Mucosa of stomach (tissue), 1 donor: ENCODE measurements around the gene LIPC.

Experiments used
- H3K27me3 ChIP-seq: one replicate; pipeline ENCODE4 v1.7.0; 2013; ENCODE audit warnings: mild to moderate bottlenecking, low read length; ENCODE audit not compliant: control insufficient read depth, insufficient read depth
- H3K36me3 ChIP-seq: one replicate; pipeline ENCODE4 v1.7.0; 2013; ENCODE audit warnings: low read length; ENCODE audit not compliant: control insufficient read depth, insufficient read depth
- H3K4me1 ChIP-seq: one replicate; pipeline ENCODE4 v1.7.0; 2013; ENCODE audit warnings: mild to moderate bottlenecking, low read length; ENCODE audit not compliant: control insufficient read depth, insufficient read depth
- H3K4me3 ChIP-seq: one replicate; pipeline ENCODE4 v1.7.0; 2013; ENCODE audit warnings: low read length
- H3K9ac ChIP-seq: one replicate; pipeline ENCODE4 v1.7.0; 2013; ENCODE audit warnings: mild to moderate bottlenecking, low read length, moderate library complexity
- H3K9me3 ChIP-seq: one replicate; pipeline ENCODE4 v1.7.0; 2013; ENCODE audit warnings: mild to moderate bottlenecking, low read length, moderate library complexity; ENCODE audit not compliant: control insufficient read depth
- donor health status: Pancreatic carcinoma.

Gene LIPC

GRCh38 chr15:58554758-58555157, 123.0 kb downstream of the LIPC start:
- no peaks in the 10 kb centered on the region for H3K27me3 ChIP-seq
- H3K4me1 ChIP-seq: peaks cover 7% of the 10 kb centered on the region
- H3K36me3 ChIP-seq: no peaks in the 10 kb centered on the region
- H3K4me3 ChIP-seq: no peak overlapping the region
- no peak overlapping the region for H3K9ac ChIP-seq
- H3K9me3 ChIP-seq: no peaks in the 10 kb centered on the region

- Histone ChIP-seq H3K27me3 (no peaks in the 10 kb centered on the region), H3K9me3 (no peaks in the 10 kb centered on the region), H3K9ac (no peak overlapping the region), H3K36me3 (no peaks in the 10 kb centered on the region), H3K4me1 (peaks cover 10% of the 10 kb centered on the region), H3K4me3 (no peak overlapping the region)
Observed at GRCh38 chr15:58555162-58556027, 123.6 kb downstream of the LIPC start.

- H3K9me3 ChIP-seq: no peaks in the 10 kb centered on the region
- H3K4me1 ChIP-seq: peaks cover 11% of the 10 kb centered on the region
- H3K36me3 ChIP-seq: no peaks in the 10 kb centered on the region
- no peak overlapping the region for H3K9ac ChIP-seq
- H3K4me3 ChIP-seq: no peak overlapping the region
- no peaks in the 10 kb centered on the region for H3K27me3 ChIP-seq
Observed at GRCh38 chr15:58556028-58556361, 124.2 kb downstream of the LIPC start.

- H3K4me3 ChIP-seq: no peak overlapping the region
- H3K36me3 ChIP-seq: no peaks in the 10 kb centered on the region
- no peaks in the 10 kb centered on the region for H3K27me3 ChIP-seq
- peaks cover 11% of the 10 kb centered on the region for H3K4me1 ChIP-seq
- no peak overlapping the region for H3K9ac ChIP-seq
- H3K9me3 ChIP-seq: no peaks in the 10 kb centered on the region
Observed at GRCh38 chr15:58556541-58556940, 124.8 kb downstream of the LIPC start.

- Histone ChIP-seq H3K27me3 (no peaks in the 10 kb centered on the region), H3K4me1 (peaks cover 11% of the 10 kb centered on the region), H3K36me3 (no peaks in the 10 kb centered on the region), H3K4me3 (no peak overlapping the region), H3K9me3 (no peaks in the 10 kb centered on the region), H3K9ac (no peak overlapping the region)
Observed at GRCh38 chr15:58558777-58559176, 127.0 kb downstream of the LIPC start.

- Histone ChIP-seq H3K4me3 (no peak overlapping the region), H3K9me3 (no peaks in the 10 kb centered on the region), H3K27me3 (no peaks in the 10 kb centered on the region), H3K36me3 (no peaks in the 10 kb centered on the region), H3K9ac (no peak overlapping the region), H3K4me1 (peaks cover 11% of the 10 kb centered on the region)
Observed at GRCh38 chr15:58559904-58560588, 128.3 kb downstream of the LIPC start.

- H3K9ac ChIP-seq: no peak overlapping the region
- H3K4me1 ChIP-seq: peaks cover 4% of the 10 kb centered on the region
- no peaks in the 10 kb centered on the region for H3K36me3 ChIP-seq
- H3K27me3 ChIP-seq: no peaks in the 10 kb centered on the region
- no peaks in the 10 kb centered on the region for H3K9me3 ChIP-seq
- no peak overlapping the region for H3K4me3 ChIP-seq
Observed at GRCh38 chr15:58561321-58561720, 129.5 kb downstream of the LIPC start.

- Histone ChIP-seq H3K9ac (no peak overlapping the region), H3K4me3 (no peak overlapping the region), H3K9me3 (no peaks in the 10 kb centered on the region), H3K27me3 (no peaks in the 10 kb centered on the region), H3K36me3 (no peaks in the 10 kb centered on the region), H3K4me1 (peaks cover 4% of the 10 kb centered on the region)
Observed at GRCh38 chr15:58562135-58562534, 130.3 kb downstream of the LIPC start.

- Histone ChIP-seq H3K9ac (no peak overlapping the region), H3K4me3 (no peak overlapping the region), H3K36me3 (no peaks in the 10 kb centered on the region), H3K4me1 (peaks cover 9% of the 10 kb centered on the region), H3K9me3 (no peaks in the 10 kb centered on the region), H3K27me3 (no peaks in the 10 kb centered on the region)
Observed at GRCh38 chr15:58564981-58565380, 133.2 kb downstream of the LIPC start.

GRCh38 chr15:58565619-58566018, 133.8 kb downstream of the LIPC start:
- no peak overlapping the region for H3K4me3 ChIP-seq
- no peaks in the 10 kb centered on the region for H3K9me3 ChIP-seq
- H3K36me3 ChIP-seq: no peaks in the 10 kb centered on the region
- H3K4me1 ChIP-seq: peaks cover 5% of the 10 kb centered on the region
- no peaks in the 10 kb centered on the region for H3K27me3 ChIP-seq
- H3K9ac ChIP-seq: no peak overlapping the region

- no peak overlapping the region for H3K9ac ChIP-seq
- no peaks in the 10 kb centered on the region for H3K27me3 ChIP-seq
- H3K36me3 ChIP-seq: no peaks in the 10 kb centered on the region
- H3K4me3 ChIP-seq: no peak overlapping the region
- no peaks in the 10 kb centered on the region for H3K9me3 ChIP-seq
- peaks cover 5% of the 10 kb centered on the region for H3K4me1 ChIP-seq
Observed at GRCh38 chr15:58566029-58566428, 134.2 kb downstream of the LIPC start.

GRCh38 chr15:58568157-58568571, 136.4 kb downstream of the LIPC start:
- Histone ChIP-seq H3K9ac (no peak overlapping the region), H3K9me3 (no peaks in the 10 kb centered on the region), H3K4me1 (peaks cover 5% of the 10 kb centered on the region), H3K4me3 (no peak overlapping the region), H3K27me3 (no peaks in the 10 kb centered on the region), H3K36me3 (no peaks in the 10 kb centered on the region)
